Coronary artery (tissue), 2 donors: ENCODE measurements around the gene XPO6.

Experiments used
- DNase-seq: peaks from one replicate; pipeline ENCODE4 v3.0.0-alpha.2; 2017; ENCODE audit warnings: low spot score
- H3K27ac ChIP-seq, 2 donors: fragments of 200-600 bp; sonication (generic); one replicate each; pipeline ENCODE4 v1.5.1; 2016 to 2019
- H3K4me3 ChIP-seq: fragments of 200-600 bp; sonication (generic); 2 replicates; pipeline ENCODE4 v1.5.1; 2016; ENCODE audit warnings: mild to moderate bottlenecking, moderate library complexity
- CTCF ChIP-seq: fragments of 200-600 bp; sonication (generic); IDR thresholded peaks from one replicate; pipeline ENCODE4 v1.5.1; 2019; ENCODE audit warnings: antibody characterized with exemption

XPO6 gene

GRCh38 chr16:28183484-28183883, 28.3 kb downstream of the XPO6 start:
- TF ChIP-seq CTCF, result no peak
- no peak overlapping the region for H3K4me3 ChIP-seq
- DNase-seq, result no peak
- H3K27ac ChIP-seq, result no peak overlapping the region

- TF ChIP-seq CTCF, result no peak
- no peak for DNase-seq
- H3K27ac ChIP-seq, result no peak overlapping the region
- H3K4me3 ChIP-seq, result no peak overlapping the region
These were observed 29.0 kb downstream of the XPO6 start for GRCh38 chr16:28182801-28183200.

- TF ChIP-seq CTCF, result no peak
- H3K4me3 ChIP-seq, result no peak overlapping the region
- no peak for DNase-seq
- H3K27ac ChIP-seq, result peak overlapping the region in 1 of 2 donors; percentile 52
These were observed 29.6 kb downstream of the XPO6 start for GRCh38 chr16:28182183-28182582.

- no peak for DNase-seq
- Histone ChIP-seq H3K27ac (peak overlapping the region in 1 of 2 donors; percentile 52), H3K4me3 (no peak overlapping the region)
- TF ChIP-seq CTCF, result no peak
These were observed 30.2 kb downstream of the XPO6 start for GRCh38 chr16:28181515-28181914.

- Histone ChIP-seq H3K4me3 (no peak overlapping the region), H3K27ac (no peak overlapping the region)
- no peak for DNase-seq
- no peak for TF ChIP-seq CTCF
These were observed 30.9 kb downstream of the XPO6 start for GRCh38 chr16:28180655-28181460.

- no peak for TF ChIP-seq CTCF
These were observed 32.4 kb downstream of the XPO6 start for GRCh38 chr16:28179354-28179753.

GRCh38 chr16:28175715-28176114, 36.0 kb downstream of the XPO6 start:
- DNase-seq, result no peak
- TF ChIP-seq CTCF, result no peak
- no peak overlapping the region for H3K4me3 ChIP-seq
- H3K27ac ChIP-seq, result no peak overlapping the region

More at GRCh38 chr16:28179354-28179753, 32.4 kb downstream of the XPO6 start:
- H3K4me3 ChIP-seq, result no peak overlapping the region
- no peak overlapping the region for H3K27ac ChIP-seq
- no peak for DNase-seq
